HT-29 (cell line): ENCODE results near the gene NEK5. TPM values are rescaled to one million over a fixed set of nuclear protein-coding genes. Genes with fewer than 3 reads are reported as not detected.
"Not testable (repeated sequence)": the region's sequence is repeated elsewhere in the genome, so short reads cannot be mapped to it uniquely, and the experiment has no call there.

Experiments
- DNase-seq: peaks from one replicate; pipeline ENCODE4 v3.0.0-alpha.2; 2015; ENCODE audit warnings: low spot score
- total RNA-seq: library from RNA; depleted of rRNA; stranded (reverse); fragments of >200 nt; shearing (Covaris generic); gene quantifications from 2 replicates; pipeline ENCODE4 v1.2.3, GENCODE V29; 2014; rRNA removed

NEK5 gene
- 0.05 TPM in 1 of 2 replicates, not detected in the other for total RNA-seq

- DNase-seq: peak; percentile 77
Measured at GRCh38 chr13:52128714-52129700, at the start of gene NEK5. Gene NEK5, minus strand, starts transcription at chr13:52129073. Its CDS starts 1,591 bp downstream, at chr13:52127482.

DNA sequence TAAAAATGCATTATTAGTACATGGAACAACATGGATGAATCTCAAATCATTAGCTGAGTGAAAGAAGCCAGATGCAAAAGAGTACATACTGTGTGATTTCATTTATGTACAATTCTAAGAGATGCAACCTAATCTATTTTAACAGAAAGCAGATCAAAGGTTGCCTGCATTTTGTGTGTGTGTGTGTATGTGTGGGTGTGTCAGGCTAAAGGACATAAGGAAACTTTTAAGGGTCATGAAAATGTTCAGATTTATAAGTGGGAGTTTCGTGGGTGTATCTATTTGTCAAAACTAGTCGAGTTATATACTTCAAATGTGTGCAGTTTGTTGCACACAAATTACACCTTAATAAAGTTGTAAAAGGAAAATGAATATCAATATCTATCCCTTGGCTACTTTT, 48.4 kb upstream of the NEK5 start:
- no peak for DNase-seq

DNA sequence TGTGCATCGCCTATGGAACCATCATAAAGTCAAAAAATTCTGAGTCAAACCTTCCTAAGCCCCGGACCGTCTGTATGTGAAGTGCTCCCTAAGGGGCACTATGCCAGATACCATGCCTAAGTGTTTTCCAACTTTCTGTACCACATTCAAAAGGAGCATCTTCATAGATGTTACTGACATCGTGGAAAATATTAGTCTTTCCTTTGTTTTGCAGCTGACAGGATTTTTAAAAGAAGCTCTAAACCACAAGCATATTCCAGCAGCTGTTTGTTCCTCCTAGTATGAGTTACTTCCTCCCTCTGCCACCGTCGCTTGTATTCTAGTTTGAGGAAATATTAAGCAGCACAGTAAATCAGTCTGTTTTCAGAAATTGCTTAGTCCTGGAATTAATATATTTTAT, 45.1 kb upstream of the NEK5 start:
- not testable (repeated sequence) for DNase-seq

- DNase-seq: no peak
Measured at GRCh38 chr13:52173373-52173772, 44.5 kb upstream of the NEK5 start.

GRCh38 chr13:52171686-52172085, 42.8 kb upstream of the NEK5 start:
- not testable (repeated sequence) for DNase-seq

GRCh38 chr13:52170828-52171391, 42.0 kb upstream of the NEK5 start:
- DNase-seq: peak; percentile 22

DNA sequence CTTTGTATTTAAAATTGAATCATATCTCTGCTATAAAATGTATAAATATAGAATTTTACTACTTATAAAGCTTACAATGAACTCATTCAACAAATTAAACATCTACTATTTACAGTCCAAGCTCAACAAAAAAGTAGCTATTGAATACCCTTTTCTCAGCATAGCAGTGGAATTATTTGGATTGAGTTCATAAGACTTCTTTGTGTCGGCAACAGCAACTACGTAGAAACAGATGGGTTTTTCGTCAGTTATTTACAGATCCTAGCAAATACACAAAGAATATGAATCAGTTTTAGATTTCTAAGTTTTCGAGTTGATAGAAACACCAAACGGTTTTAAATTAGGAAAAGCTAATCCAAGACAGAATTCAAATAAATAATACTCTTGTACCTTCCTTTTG, 41.0 kb upstream of the NEK5 start:
- DNase-seq: no peak

DNA sequence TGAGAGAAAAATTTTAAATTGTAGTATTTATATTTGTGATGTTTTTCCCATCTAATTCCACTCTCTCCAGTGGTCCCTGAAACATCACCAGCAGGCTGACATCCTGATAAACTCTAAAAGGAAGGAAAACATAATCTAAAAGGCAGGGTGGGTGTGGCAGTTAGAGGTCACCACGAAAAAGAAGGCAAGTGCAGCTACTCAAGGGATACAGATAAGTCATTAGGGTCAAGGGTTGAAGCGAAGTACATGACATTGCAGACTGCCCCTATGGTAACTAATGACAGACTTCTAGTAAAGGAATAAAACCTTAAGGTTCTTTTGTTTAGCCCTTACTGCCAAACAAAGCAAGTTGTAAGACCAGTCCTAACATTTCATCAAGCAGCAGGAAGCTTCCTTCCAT, 36.5 kb upstream of the NEK5 start:
- DNase-seq: no peak

DNA sequence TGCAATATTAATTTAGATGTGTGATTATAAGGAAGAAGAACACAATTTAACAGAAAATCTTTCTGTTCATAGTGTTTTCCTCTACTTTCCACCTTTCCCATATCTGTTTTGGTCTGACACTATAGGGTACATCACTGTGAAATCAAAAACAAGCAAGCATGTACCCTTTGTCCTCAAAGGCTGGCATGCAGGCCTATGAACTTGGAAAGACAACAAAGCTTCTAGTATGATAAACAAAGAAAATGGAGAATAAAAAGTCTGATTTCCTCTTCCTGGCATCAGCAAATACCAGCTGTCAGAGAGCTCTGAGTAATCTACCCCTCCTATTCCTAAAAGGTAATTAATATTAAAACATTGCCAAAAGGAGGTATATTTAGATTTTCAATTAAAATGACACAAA, 36.1 kb upstream of the NEK5 start:
- no peak for DNase-seq

DNA sequence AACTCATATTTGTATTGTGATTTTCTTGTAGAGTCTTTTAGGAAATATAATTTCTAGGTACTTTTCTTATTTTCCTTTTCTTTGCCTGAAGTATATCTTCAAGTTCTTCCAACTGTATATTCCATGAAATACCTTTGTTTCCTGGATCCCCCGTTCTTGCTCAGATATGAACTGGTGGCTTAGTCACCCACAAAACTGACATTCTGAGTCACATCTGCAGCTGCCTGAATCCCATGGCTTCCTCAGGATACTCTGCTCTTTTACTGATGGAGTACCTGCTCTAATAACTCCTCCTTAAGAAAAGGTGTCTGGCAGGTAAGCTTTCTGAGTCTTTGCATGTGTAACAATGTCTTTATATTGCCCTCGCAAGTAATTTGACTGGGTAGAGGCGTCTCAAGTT, 35.0 kb upstream of the NEK5 start:
- DNase-seq: not testable (repeated sequence)

DNA sequence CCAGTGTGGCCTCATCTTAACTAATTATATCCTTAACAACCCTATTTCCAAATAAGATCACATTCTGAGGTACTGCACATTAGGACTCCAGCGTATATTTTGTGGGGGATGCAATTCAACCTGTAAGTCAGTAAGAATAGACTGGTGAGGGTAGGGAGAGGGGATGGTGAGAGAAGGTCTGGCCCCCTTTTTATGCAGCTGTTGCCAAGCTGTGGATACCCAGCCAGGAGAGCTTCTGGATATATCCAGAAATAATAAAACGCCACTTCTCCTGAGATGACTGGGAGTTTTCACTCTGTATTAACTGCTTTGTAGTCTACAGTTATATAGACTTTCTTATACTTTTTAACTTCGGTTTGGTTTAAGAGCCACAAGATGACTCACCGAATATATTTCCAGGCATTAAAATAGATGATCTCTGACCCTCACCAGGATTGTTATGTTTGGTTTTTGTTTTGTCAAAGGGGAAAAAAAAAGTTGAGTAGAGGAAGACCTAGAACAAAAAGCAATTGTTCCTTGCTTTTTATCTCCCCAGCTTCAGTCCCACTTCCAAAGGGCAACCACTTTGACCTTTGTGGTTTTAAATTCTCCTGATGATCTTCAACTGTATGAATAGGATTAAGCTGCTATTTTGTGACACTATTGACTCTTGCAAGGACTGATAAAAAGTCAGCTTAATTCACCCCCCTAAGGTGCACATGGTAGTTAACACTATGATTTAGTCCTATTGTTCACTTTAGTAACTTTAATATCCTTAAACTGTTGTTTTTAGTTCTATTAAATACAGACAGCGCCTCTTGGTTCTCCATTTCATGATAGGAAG, 33.6 kb upstream of the NEK5 start:
- DNase-seq: peak; percentile 69

- DNase-seq: no peak
Measured at GRCh38 chr13:52161181-52161646, 32.3 kb upstream of the NEK5 start.

GRCh38 chr13:52160506-52160905, 31.6 kb upstream of the NEK5 start:
- DNase-seq: no peak

DNA sequence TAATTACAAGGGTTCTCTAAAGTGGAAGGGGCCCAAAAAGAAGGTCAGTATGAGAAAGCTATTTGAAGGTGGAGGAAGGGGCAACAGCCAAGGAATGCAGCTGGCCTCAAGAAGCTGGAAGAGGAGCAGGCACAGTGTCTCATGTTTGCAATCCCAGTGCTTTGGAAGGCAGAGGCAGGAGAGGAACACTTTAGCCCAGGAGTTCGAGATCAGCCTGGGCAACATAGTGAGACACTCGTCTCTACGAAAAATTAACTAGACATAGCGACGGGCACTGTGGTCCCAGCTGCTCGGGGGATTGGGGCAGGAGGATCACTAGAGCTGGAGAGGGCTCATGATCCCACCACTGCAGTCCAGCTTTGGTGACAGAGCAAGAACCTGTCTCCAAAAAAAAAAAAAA, 31.2 kb upstream of the NEK5 start:
- no peak for DNase-seq

GRCh38 chr13:52159159-52159982, 30.5 kb upstream of the NEK5 start, which contains the start of gene NEK3:
Gene NEK3, minus strand, starts transcription at chr13:52159597. Its CDS starts 3,406 bp downstream, at chr13:52156191.
- DNase-seq: peak; percentile 78

- peak; percentile 37 for DNase-seq
Measured at GRCh38 chr13:52158629-52159158, 29.8 kb upstream of the NEK5 start.

GRCh38 chr13:52156724-52157261, 27.9 kb upstream of the NEK5 start:
- DNase-seq: no peak

GRCh38 chr13:52155177-52155576, 26.3 kb upstream of the NEK5 start:
- no peak for DNase-seq

GRCh38 chr13:52147225-52147624, 18.4 kb upstream of the NEK5 start:
- DNase-seq: no peak

DNA sequence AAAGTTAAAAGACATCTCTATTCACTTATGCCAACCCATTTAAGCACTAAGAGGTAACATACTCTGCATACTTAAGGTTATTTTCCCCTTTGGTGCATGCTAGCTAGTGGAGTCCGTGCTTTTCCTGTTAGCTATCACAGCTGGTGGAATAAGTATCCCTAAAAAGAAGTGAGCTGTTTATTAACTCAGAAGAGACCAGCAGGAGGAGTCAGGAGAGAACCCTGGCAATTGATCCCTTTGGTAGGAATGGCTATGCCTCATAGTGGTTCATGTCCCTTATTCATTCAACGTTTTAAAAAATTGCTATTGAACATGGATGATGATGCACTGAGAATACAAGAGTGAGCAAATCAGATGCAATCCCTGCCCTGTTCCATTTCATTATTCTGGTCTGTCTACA, 12.4 kb upstream of the NEK5 start:
- DNase-seq: peak; percentile 16
